Measurements from ENCODE around the gene RALGAPA2. TPM values are rescaled to one million over a fixed set of nuclear protein-coding genes. Genes with fewer than 3 reads are reported as not detected.

The RALGAPA2 gene
- polyA plus RNA-seq, 1 donor from 2014 or later: 21.8 TPM

DNA sequence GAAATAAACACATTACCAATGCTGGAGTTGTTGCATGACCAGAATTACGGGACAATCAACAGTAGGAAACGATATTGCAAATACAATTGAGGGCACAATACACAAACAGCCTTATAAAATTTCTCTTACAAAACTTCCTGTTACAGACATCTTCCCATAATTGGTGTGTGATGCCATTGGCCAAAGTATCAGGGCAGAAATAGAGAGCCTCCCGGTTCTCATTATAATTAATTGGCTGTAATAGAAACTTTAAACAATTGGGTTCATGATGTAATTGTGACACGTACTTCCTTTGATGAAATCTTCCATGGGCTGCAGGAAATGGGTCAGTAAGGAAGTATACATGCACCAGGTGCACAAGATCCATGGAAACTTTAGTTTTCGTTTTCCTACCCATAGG, 40.3 kb upstream of the RALGAPA2 start:
- Histone ChIP-seq H3K4me3 (ENCODE audit: low read length) (no peak overlapping the region), H3K27ac (ENCODE audit: low read length) (no peak overlapping the region), H3K36me3 (ENCODE audit: insufficient read depth, low read length) (no peaks in the 10 kb centered on the region), H3F3A (ENCODE audit: insufficient read depth, low read length, poor library complexity, severe bottlenecking) (no peaks in the 10 kb centered on the region), H3K79me2 (replicated peaks; ENCODE audit: insufficient read depth, low read length) (no peaks in the 10 kb centered on the region), H3K9ac (ENCODE audit: low read length) (no peak overlapping the region), H2AFZ (ENCODE audit: low read depth, low read length) (no peak overlapping the region), H3K4me2 (ENCODE audit: low read length) (no peak overlapping the region), H3K9me3 (ENCODE audit: low read length) (no peaks in the 10 kb centered on the region), H3K27me3 (ENCODE audit: insufficient read depth, low read depth, low read length) (no peaks in the 10 kb centered on the region), H4K20me1 (ENCODE audit: insufficient read depth) (no peaks in the 10 kb centered on the region), H3K9me2 (ENCODE audit: insufficient read depth, low read length) (no peaks in the 10 kb centered on the region)
- TF ChIP-seq, protein P1, sequence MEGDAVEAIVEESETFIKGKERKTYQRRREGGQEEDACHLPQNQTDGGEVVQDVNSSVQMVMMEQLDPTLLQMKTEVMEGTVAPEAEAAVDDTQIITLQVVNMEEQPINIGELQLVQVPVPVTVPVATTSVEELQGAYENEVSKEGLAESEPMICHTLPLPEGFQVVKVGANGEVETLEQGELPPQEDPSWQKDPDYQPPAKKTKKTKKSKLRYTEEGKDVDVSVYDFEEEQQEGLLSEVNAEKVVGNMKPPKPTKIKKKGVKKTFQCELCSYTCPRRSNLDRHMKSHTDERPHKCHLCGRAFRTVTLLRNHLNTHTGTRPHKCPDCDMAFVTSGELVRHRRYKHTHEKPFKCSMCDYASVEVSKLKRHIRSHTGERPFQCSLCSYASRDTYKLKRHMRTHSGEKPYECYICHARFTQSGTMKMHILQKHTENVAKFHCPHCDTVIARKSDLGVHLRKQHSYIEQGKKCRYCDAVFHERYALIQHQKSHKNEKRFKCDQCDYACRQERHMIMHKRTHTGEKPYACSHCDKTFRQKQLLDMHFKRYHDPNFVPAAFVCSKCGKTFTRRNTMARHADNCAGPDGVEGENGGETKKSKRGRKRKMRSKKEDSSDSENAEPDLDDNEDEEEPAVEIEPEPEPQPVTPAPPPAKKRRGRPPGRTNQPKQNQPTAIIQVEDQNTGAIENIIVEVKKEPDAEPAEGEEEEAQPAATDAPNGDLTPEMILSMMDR (IDR thresholded peaks at IDR 0.05; ENCODE audit: poor library complexity, severe bottlenecking): no peak
- TF ChIP-seq TAF1 (IDR thresholded peaks at IDR 0.05; ENCODE audit: low read depth) (no peak), MXI1 (conservative IDR thresholded peaks at IDR 0.05; ENCODE audit: poor library complexity, severe bottlenecking) (no peak), EZH2 (IDR thresholded peaks at IDR 0.05; ENCODE audit: borderline replicate concordance, insufficient read depth, low read length, poor library complexity, severe bottlenecking) (no peak), POLR2AphosphoS5 (IDR thresholded peaks at IDR 0.05) (no peak), SMC3 (conservative IDR thresholded peaks at IDR 0.05; ENCODE audit: poor library complexity) (no peak), EP300 (conservative IDR thresholded peaks at IDR 0.05; ENCODE audit: poor library complexity, severe bottlenecking) (no peak), RAD21 (conservative IDR thresholded peaks at IDR 0.05) (no peak)
- TF ChIP-seq, protein P2, sequence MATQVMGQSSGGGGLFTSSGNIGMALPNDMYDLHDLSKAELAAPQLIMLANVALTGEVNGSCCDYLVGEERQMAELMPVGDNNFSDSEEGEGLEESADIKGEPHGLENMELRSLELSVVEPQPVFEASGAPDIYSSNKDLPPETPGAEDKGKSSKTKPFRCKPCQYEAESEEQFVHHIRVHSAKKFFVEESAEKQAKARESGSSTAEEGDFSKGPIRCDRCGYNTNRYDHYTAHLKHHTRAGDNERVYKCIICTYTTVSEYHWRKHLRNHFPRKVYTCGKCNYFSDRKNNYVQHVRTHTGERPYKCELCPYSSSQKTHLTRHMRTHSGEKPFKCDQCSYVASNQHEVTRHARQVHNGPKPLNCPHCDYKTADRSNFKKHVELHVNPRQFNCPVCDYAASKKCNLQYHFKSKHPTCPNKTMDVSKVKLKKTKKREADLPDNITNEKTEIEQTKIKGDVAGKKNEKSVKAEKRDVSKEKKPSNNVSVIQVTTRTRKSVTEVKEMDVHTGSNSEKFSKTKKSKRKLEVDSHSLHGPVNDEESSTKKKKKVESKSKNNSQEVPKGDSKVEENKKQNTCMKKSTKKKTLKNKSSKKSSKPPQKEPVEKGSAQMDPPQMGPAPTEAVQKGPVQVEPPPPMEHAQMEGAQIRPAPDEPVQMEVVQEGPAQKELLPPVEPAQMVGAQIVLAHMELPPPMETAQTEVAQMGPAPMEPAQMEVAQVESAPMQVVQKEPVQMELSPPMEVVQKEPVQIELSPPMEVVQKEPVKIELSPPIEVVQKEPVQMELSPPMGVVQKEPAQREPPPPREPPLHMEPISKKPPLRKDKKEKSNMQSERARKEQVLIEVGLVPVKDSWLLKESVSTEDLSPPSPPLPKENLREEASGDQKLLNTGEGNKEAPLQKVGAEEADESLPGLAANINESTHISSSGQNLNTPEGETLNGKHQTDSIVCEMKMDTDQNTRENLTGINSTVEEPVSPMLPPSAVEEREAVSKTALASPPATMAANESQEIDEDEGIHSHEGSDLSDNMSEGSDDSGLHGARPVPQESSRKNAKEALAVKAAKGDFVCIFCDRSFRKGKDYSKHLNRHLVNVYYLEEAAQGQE (IDR thresholded peaks at IDR 0.05; ENCODE audit: borderline replicate concordance): no peak

DNA sequence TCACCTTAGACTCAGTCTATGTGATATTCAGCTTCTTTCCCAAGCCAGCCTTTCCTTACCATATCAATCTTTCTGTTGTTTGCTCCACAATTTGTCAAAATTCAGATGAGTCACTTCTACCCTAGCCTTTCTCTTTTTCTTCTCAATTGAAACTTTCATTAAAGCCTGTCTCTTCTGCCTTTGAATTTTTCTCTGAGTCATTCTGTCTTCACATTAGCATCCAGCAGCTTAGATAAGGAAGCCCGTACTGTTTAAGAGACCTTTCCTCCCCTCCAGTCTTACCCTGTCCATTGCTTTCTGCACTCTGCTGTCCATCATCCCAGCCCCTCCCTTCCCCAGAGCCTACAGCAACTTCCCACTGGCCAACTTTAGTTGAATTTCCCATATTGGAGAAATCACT, 34.9 kb upstream of the RALGAPA2 start:
- H4K20me1 ChIP-seq (ENCODE audit: insufficient read depth): no peaks in the 10 kb centered on the region
- TF ChIP-seq SMC3 (conservative IDR thresholded peaks at IDR 0.05; ENCODE audit: poor library complexity): no peak
- no peak overlapping the region for H3K27ac ChIP-seq (ENCODE audit: low read length)
- no peaks in the 10 kb centered on the region for H3K9me3 ChIP-seq (ENCODE audit: low read length)
- H3K9ac ChIP-seq (ENCODE audit: low read length): no peak overlapping the region
- H3K79me2 ChIP-seq (replicated peaks; ENCODE audit: insufficient read depth, low read length): no peaks in the 10 kb centered on the region
- no peaks in the 10 kb centered on the region for H3K27me3 ChIP-seq (ENCODE audit: insufficient read depth, low read depth, low read length)
- no peaks in the 10 kb centered on the region for H3K9me2 ChIP-seq (ENCODE audit: insufficient read depth, low read length)
- no peak overlapping the region for H3K4me2 ChIP-seq (ENCODE audit: low read length)
- H3K36me3 ChIP-seq (ENCODE audit: insufficient read depth, low read length): no peaks in the 10 kb centered on the region
- no peak overlapping the region for H2AFZ ChIP-seq (ENCODE audit: low read depth, low read length)
- no peak overlapping the region for H3K4me3 ChIP-seq (ENCODE audit: low read length)
- H3F3A ChIP-seq (ENCODE audit: insufficient read depth, low read length, poor library complexity, severe bottlenecking): no peaks in the 10 kb centered on the region

Data from neural cell (in vitro differentiated cells).